Fibroblast of peridontal ligament (primary cell): ENCODE measurements around the gene AGPAT1.
A peak's percentile ranks its signal among the peaks of the same experiment; 100 is the strongest.
"Not testable (repeated sequence)": the region's sequence is repeated elsewhere in the genome, so short reads cannot be mapped to it uniquely, and the experiment has no call there.

Experiments used
- DNase-seq: peaks from one replicate; pipeline ENCODE4 v3.0.0-alpha.2; 2010; ENCODE audit errors: extremely low read depth

The AGPAT1 gene

DNA sequence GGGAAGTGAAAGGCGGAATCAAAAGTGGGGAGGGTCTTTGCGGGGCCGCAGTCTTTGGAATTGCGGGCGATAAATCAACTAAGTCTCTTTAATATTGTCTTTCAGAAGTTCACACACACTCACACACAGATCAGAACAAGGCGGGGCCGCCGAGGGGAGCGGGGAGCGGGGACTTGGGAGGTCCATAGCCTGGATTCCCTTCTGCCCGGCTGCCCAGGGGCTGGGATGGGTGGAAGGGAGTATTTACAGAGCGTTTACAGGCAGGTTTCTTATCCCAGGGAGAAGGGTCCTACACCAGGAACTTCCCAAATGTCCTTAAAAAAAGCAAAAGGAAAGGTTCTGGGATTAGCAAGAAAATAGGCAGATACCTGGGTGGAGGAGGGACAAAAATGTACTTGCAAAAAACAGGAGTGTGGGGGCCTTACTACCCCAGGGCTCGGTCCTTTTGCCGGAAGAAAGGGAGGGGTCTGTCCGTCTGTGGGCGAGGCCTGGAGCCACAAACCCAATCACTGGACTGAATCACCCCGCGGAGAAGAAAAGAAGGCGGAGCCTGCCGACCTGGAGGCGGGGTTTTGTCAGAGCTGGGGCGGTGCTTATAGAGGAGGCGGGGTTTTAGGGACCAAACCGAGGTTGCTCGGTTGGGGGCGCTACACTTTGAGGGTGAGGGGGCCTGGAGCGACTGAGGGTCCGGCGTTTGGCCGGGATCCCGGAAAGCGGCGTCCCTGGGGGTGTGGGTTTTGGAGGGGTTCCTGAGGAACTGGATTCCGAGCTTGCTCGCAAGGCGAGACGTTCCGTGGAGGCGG lies 27.4 kb downstream of the AGPAT1 start:
- no peak for DNase-seq

GRCh38 chr6:32147401-32148132 lies 28.3 kb downstream of the AGPAT1 start:
- DNase-seq, result no peak

- no peak for DNase-seq
These were observed 29.2 kb downstream of the AGPAT1 start for GRCh38 chr6:32146687-32147086.

- DNase-seq, result no peak
These were observed 29.6 kb downstream of the AGPAT1 start for GRCh38 chr6:32146287-32146686.

DNA sequence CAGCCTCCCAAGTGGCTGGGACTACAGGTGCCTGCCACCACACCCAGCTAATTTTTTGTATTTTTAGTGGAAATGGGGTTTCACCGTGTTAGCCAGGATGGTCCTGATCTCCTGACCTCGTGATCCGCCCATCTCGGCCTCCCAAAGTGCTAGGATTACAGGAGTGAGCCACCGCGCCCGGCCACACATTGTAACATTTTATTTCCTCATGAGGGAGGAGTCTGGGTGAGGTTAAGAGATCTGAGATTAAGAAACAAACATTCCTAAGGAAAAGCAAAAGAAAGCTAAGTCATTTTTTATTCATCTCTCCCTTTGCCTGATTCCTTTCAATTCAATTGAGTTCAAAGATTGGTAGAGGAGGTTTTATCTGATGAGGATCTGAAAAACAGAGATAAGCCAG lies 31.6 kb downstream of the AGPAT1 start:
- DNase-seq, result not testable (repeated sequence)

- peak; percentile 31 for DNase-seq
These were observed 35.4 kb downstream of the AGPAT1 start for GRCh38 chr6:32140420-32141046.

- DNase-seq, result peak; percentile 25
These were observed 36.3 kb downstream of the AGPAT1 start for GRCh38 chr6:32139590-32139989.

DNA sequence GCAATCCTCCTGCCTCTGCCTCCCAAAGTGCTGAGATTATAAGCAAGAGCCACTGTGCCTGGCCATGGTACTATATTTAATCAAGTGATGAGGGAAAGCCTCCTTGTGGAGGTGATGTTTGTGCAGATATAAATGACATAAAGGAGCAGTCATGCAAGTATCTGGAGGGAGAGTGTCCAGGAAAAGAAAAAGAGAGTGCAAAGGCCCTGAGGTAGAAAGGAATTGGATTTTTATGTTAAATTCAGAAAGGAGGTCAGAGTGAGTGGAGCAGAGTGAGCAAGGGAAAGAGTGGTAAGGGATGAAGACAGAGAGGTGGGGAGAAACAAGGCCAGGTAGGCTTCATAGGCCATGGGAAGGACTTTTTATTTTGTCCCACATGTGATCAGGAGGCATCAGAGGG lies 38.4 kb downstream of the AGPAT1 start:
- DNase-seq, result no peak

DNA sequence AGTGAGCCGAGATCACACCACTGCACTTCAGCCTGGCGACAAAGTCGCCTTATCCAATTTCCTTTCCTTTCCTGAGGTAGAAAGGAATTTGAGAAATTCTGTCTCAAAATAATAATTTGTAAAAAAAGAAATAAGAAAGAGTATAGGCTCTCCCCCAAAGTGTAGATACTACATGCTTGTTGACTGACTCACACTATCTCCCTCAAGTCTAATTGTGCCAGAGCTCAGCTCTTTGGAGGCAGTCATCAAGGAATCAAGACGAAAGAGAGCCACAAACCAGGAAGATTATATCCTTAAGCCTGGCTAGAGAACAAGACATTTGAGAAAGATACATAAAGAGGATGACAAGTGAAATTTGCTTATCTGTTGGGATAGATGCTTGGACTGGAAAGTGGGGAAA lies 42.1 kb downstream of the AGPAT1 start:
- peak; percentile 61 for DNase-seq

- DNase-seq, result no peak
These were observed 43.8 kb downstream of the AGPAT1 start for GRCh38 chr6:32132110-32132509.

DNA sequence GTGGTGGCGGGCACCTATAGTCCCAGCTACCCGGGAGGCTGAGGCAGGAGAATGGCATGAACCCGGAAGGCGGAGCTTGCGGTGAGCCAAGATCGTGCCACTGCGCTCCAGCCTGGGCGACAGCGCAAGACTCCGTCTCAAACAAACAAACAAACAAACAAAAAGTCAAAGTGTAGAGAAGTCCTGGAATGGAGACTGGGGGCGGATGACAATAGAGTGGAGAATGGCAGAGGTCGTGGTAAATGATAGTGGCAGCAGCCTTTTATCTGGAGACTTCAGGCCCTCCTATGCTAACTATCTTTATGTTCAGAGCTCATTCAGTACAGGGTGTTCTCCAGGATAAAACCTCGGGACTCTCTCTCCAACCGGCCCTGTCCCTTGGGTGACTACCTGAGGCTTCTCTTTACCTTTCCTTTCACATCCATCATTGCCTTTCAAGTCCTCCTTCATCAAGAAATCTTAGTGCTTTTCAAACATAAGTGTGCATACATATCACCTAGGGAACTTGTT lies 44.4 kb downstream of the AGPAT1 start:
- DNase-seq, result no peak

DNA sequence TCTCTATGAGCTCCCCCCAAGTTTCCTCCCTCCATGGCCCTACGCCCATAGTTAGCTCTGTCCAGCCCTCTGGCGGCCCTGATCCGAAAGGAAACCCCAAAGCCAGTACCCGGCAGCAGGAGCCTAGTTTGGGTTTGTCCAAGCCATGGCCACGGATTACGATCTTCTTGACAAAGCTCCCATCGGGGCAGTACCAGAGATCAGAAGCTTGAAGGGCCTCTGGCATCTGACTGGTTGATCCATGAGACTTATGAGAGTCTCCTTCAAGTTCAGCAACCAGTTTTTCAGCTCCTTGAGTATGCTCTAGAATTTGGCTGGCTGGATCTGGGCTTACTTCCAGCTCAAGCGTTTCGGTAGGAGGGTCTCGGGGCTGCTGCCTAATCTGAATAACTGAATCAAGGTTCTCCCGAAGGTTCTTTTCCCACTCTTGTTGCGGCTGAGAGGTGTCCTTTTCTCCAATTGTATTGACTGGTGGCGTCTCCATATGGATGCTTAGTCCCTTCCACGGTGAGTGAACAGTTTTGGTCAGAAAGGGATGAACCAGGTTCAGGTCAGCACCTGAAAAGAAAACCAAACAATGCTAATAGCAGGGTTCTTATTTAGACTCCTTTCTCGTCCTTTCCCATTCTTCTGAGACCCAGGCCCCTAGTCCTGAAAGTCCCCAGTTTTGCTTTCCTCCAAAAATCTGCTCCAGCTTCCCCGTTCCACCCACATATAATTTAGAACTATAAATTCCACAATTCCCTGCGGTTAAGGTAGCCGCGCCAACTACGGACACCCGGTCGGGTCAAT lies 46.4 kb downstream of the AGPAT1 start:
- DNase-seq, result no peak

DNA sequence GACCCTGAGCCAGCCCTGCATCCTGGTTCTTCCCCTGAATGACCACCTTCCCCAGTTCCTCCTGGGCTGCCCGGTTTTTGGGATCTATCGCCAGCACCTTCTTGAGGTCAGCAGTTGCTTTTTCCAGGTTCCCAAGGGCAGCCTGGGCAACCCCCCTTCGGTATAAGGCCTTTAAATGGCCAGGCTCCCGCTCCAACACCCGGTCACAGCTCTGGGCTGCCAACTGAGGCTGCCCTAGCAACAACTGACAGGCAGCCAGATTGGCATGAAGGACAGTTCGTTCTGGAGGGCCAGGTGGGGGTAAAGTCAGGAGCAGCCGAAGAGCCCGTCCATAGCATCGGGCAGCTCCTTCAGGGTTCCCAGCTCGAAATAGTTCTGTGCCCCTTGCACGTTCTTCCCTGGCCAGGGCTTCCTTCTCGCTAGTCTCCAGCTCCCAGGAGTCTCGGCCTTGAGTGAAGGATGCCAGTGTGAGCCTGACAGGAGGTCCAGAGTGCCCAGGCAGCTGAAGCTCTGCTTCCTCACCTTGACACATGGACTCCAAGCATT lies 47.1 kb downstream of the AGPAT1 start:
- no peak for DNase-seq

GRCh38 chr6:32127717-32128592 lies 47.9 kb downstream of the AGPAT1 start, which contains the start of gene ATF6B:
Gene ATF6B (minus strand): TSS chr6:32128246. CDS start chr6:32128207, 39 bp downstream.
- peak; percentile 99 for DNase-seq

DNA sequence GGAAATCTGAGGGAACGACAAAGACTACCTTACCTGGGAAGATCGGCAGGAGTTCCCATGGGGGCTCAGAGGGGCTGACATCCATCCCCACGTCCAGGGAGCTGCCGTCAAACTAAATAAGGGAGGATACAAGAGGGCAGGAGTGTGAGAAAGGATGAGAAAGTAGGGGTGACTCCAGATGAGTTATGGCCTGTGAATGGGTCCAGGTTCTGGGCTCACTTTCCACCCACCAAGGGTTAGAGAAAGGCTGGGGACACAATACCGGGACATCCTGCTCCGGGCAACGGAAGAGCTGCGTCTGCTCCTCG lies 48.5 kb downstream of the AGPAT1 start:
- no peak for DNase-seq

DNA sequence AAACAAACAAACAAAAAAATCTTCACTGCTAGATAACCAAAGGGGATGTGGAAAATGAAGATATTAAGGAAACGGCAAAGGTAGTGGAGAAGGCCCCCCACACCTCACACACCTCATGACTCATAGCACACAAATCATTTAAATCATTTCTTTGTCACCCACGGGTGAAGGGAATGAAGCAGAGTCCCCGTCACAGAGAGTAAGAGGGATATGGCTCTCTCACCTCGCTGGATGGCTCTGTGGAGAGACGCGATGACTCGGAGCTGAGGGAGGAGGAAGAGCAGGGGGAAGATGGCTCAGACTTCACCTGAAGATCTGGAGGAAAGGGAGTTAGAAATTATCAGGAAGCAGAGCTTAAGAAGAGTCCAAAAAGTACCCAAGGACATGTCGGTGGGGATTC lies 49.0 kb downstream of the AGPAT1 start:
- no peak for DNase-seq

DNA sequence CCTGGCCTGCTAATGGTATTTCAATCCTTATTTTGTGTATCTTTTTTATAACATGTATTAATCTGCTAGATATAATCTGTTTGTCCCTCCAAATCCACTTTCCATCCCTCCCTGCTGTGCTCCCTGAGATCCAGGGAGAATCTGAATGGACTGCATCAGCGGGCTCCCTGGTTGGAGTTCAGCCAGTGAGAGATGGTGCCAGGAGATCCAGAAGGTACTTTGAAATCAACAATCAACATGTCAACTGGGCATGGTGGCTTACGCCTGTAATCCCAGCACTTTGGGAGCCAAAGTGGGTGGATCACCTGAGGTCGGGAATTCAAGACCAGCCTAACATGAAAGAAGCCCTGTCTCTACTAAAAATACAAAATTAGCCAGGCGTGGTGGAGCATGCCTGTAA lies 52.2 kb downstream of the AGPAT1 start:
- no peak for DNase-seq

GRCh38 chr6:32120573-32121059 lies 55.3 kb downstream of the AGPAT1 start:
- DNase-seq, result no peak

DNA sequence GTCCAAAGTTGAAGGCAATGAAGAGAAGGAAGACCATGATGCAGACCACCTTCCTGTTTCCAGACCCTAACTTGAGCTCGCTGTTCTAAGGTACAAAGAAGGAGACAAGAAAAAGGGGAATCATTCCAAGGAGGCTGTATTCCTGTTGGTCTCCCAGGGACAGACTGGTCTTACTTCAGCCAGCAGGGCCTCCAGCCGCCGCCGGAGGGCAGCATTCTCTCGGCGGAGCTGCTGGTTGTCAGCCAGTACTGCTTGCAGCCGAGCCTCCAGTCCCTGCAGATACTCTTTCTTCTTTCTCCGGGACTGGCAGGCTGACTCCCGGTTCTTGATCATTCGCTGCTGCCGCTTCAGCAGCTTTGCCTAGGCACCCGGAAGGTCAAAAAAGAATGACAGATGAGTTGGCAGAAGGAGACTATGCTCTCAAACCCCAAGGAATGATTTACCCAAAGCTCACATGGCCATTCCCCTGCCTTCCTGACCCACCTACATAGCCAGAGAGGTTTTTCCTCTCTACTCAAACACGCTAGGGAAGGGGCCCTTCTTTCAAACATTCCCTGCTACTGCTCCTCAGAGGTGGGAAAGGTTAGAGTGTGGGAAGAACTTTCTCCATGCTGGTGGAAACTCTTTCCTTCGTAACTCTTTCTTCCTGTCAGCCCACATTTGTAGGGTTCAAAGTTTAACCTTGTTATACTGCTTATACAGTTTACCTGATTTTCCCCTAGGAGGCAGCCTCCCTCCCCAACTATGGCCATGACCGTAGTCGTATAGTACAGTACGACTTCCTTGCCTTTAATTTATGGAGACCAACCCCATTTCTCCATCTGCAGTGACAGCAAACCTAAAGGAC lies 56.9 kb downstream of the AGPAT1 start:
- peak; percentile 85 for DNase-seq
